ENCODE results near the gene MUC15. TPM values are rescaled to one million over a fixed set of nuclear protein-coding genes. Genes with fewer than 3 reads are reported as not detected.

The MUC15 gene, protein sequence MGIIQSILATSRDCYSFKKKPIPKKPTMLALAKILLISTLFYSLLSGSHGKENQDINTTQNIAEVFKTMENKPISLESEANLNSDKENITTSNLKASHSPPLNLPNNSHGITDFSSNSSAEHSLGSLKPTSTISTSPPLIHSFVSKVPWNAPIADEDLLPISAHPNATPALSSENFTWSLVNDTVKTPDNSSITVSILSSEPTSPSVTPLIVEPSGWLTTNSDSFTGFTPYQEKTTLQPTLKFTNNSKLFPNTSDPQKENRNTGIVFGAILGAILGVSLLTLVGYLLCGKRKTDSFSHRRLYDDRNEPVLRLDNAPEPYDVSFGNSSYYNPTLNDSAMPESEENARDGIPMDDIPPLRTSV
- total RNA-seq (not detected), polyA plus RNA-seq (not detected)

DNA sequence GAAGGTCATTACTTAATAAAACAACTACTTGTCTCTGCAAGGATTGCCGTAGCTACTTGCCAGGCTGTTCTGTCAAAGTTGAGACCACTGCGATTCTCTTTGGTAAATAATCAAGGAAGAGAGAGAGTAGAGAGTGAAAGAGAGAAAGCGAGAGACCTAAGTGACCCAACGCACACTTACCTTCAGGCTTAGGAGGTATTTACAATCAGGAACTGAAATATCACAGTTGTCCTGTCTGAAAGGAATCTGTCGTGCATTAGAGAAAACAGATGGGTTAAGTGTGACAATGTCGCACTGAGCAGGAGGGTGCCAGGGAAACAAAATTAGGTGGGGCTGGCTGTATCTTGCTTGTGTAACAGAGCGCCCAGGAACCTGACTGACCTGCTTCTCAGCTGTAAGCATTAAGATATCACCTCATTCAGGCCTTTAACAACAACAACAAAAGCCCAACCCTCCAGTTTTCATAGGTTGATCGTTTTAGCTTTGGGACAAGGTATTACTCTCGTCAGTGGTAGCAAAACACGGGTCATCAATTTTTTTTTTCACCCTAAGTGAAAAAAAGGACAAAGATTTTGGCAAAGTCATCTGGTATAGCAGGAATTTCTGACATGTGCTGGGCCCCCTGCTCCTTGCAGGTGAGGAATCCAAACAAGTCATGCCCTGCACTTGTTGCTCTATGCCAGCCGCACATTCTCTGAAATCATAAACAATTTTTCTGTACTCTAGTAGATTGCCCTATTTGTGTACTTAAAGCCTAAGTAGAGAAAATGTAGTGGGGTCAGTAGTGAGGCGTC lies at the start of gene MUC15:
TSS of gene MUC15 (minus strand) at position 403 of the 794 bp plus-strand sequence. CDS start 5,169 bp downstream, outside the sequence.
- no peak for DNase-seq
- no peaks in the 10 kb centered on the region for H3K4me1 ChIP-seq
- no peaks in the 10 kb centered on the region for H3K27me3 ChIP-seq
- no peaks in the 10 kb centered on the region for H3K36me3 ChIP-seq
- H3K9me3 ChIP-seq, result no peaks in the 10 kb centered on the region
- 44 to 67% methylated on average over 12 of the region's 12 CpGs for WGBS, 2 donors
- intact Hi-C loops (cut with DNase I), result no loop called here
- H3K4me3 ChIP-seq, result no peak within 1 kb of the TSS
- TF ChIP-seq EP300 (IDR thresholded peaks at IDR 0.05) (no peak), POLR2AphosphoS5 (IDR thresholded peaks at IDR 0.05) (no peak), POLR2A (IDR thresholded peaks at IDR 0.05) (no peak)
- TF ChIP-seq, protein P1, sequence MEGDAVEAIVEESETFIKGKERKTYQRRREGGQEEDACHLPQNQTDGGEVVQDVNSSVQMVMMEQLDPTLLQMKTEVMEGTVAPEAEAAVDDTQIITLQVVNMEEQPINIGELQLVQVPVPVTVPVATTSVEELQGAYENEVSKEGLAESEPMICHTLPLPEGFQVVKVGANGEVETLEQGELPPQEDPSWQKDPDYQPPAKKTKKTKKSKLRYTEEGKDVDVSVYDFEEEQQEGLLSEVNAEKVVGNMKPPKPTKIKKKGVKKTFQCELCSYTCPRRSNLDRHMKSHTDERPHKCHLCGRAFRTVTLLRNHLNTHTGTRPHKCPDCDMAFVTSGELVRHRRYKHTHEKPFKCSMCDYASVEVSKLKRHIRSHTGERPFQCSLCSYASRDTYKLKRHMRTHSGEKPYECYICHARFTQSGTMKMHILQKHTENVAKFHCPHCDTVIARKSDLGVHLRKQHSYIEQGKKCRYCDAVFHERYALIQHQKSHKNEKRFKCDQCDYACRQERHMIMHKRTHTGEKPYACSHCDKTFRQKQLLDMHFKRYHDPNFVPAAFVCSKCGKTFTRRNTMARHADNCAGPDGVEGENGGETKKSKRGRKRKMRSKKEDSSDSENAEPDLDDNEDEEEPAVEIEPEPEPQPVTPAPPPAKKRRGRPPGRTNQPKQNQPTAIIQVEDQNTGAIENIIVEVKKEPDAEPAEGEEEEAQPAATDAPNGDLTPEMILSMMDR (IDR thresholded peaks at IDR 0.05), result no peak
- H3K27ac ChIP-seq, result peak within 1 kb of the TSS in 1 of 4 donors; percentile 15

DNA sequence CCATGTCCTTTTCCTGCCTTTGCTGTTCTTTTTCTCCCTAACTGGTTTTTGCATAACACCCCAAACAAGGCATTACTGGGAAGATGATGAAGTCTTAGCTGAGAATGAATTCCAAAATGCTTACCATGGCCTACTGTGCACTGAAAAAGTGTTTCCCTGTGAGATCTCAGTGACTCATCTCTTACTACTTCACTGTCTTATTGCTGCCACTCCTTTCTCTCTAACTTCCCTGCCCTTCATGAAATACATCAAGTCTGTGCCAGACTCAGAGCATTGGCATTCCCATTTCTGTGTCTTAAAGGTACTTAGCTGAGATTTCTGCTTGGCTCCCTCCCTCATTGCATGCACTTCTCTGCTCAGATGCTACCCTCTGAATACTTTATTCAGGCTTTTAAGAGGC lies 49.1 kb upstream of the MUC15 start:
- H3K36me3 ChIP-seq, result no peaks in the 10 kb centered on the region
- no peaks in the 10 kb centered on the region for H3K27me3 ChIP-seq
- no peak for TF ChIP-seq POLR2AphosphoS5 (IDR thresholded peaks at IDR 0.05)
- H3K27ac ChIP-seq, result peak overlapping the region in 1 of 4 donors; percentile 3
- H3K9me3 ChIP-seq, result no peaks in the 10 kb centered on the region
- no peak for DNase-seq
- no peak overlapping the region for H3K4me3 ChIP-seq
- peaks cover 0 to 9% (median 2%) of the 10 kb centered on the region in 4 donors for H3K4me1 ChIP-seq
- intact Hi-C loops (cut with DNase I), result no loop called here

DNA sequence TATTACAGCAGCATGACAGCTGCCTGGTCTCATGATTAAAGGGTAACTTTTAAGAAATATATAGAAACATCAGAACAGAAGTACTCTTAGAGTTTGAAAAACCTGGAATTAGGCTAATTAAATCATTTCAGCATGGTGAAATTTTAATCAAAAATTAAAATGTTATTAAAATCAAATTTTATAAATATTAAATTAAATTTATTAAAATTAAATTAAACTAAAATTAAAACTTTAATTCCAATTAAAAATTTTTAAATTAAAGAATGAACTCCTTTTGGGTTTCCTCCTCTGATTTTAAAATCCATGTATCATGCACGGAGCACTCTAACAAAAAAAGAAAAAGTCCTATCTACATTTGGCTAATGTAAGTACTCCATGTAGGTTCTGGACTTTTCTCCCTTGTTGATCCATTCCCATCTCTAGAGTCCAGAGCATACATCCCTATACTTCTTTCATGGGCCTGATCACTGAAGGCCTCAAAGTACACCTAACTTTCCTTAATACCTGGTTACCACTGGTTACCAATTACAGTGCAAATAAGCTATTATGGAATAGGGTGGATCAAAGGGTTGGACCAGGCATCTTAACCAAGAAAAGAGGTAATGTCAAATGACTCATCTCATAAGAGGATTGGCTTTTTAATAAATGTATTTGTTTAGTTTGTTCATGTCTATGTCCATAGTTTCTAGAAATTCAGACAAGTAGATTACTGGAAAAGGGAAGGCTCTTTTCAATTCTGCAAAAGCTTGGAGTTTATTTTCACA lies 48.4 kb upstream of the MUC15 start:
- intact Hi-C loops (cut with DNase I), result no loop called here
- Histone ChIP-seq H3K9me3 (no peaks in the 10 kb centered on the region), H3K27ac (no peak overlapping the region), H3K36me3 (no peaks in the 10 kb centered on the region), H3K27me3 (no peaks in the 10 kb centered on the region), H3K4me3 (no peak overlapping the region), H3K4me1 (peaks cover 0 to 9% (median 2%) of the 10 kb centered on the region in 4 donors)
- 98% methylated on average over 1 of the region's 1 CpG for WGBS, 2 donors
- TF ChIP-seq POLR2AphosphoS5 (IDR thresholded peaks at IDR 0.05) (no peak), EP300 (IDR thresholded peaks at IDR 0.05) (no peak), POLR2A (IDR thresholded peaks at IDR 0.05) (no peak)
- TF ChIP-seq, protein P1 (IDR thresholded peaks at IDR 0.05), result no peak
- no peak for DNase-seq

DNA sequence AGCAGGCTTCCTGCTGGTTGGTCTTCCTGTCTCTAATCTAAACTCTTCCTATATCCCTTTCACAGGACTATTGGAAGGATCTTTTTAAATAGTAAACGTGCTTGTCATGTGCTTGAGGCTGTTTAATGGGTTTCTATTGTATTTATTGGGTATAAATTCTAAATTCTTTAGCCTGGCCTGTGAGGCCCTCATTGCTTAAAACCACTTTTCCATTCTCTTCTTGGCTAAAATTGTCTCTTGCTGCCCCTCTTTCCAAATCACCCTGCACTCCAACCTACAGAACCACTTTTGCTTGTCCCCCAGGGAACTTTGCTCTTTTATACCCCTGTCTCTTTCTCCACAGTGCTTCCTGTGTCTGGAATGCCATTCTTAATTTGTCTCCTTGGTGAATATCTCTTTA lies 46.4 kb upstream of the MUC15 start:
- no peak for DNase-seq
- 25 to 35% methylated on average over 1 of the region's 1 CpG for whole genome bisulfite sequencing, 2 donors
- intact Hi-C loops (cut with DNase I), result no loop called here

More for the DNA sequence above, 46.4 kb upstream of the MUC15 start:
- Histone ChIP-seq H3K27ac (no peak overlapping the region), H3K27me3 (no peaks in the 10 kb centered on the region), H3K9me3 (peaks cover 0 to 7% (median 0%) of the 10 kb centered on the region in 4 donors), H3K4me3 (no peak overlapping the region), H3K36me3 (no peaks in the 10 kb centered on the region), H3K4me1 (peaks cover 0 to 9% (median 2%) of the 10 kb centered on the region in 4 donors)
- no peak for TF ChIP-seq EP300 (IDR thresholded peaks at IDR 0.05)
- TF ChIP-seq, protein P1 (IDR thresholded peaks at IDR 0.05), result no peak
- TF ChIP-seq POLR2A (IDR thresholded peaks at IDR 0.05), result no peak
- TF ChIP-seq POLR2AphosphoS5 (IDR thresholded peaks at IDR 0.05), result no peak

Data from sigmoid colon (tissue), 7 donors.